GM12873 (cell line): ENCODE measurements around the gene KRT2.

Experiments
- CTCF ChIP-seq: IDR thresholded peaks from 2 replicates; pipeline ENCODE4 v1.5.1; 2012; ENCODE audit warnings: low read depth, mild to moderate bottlenecking, moderate library complexity, low read length, control low read depth; ENCODE audit not compliant: insufficient read depth; ENCODE audit errors: missing control alignments

Gene KRT2

GRCh38 chr12:52615208-52615868 lies 36.7 kb downstream of the KRT2 start:
- no peak for TF ChIP-seq CTCF

GRCh38 chr12:52614381-52615207 lies 37.4 kb downstream of the KRT2 start:
- TF ChIP-seq CTCF, result no peak

GRCh38 chr12:52613384-52614030 lies 38.5 kb downstream of the KRT2 start:
- no peak for TF ChIP-seq CTCF

GRCh38 chr12:52612431-52613383 lies 39.3 kb downstream of the KRT2 start:
- no peak for TF ChIP-seq CTCF

- no peak for TF ChIP-seq CTCF
Observed at GRCh38 chr12:52611080-52611468, 40.9 kb downstream of the KRT2 start.

- TF ChIP-seq CTCF, result no peak
Observed at GRCh38 chr12:52608826-52609630, 43.0 kb downstream of the KRT2 start.
